GM21447 (cell line): ENCODE data around the gene NETO1.

ENCODE experiments used
- ATAC-seq: cut with Tn5 transposase; IDR thresholded peaks from one replicate; pipeline ENCODE4 v1.9.1; 2021; ENCODE audit not compliant: unreplicated experiment

The NETO1 gene

GRCh38 chr18:72727776-72728175, 140.0 kb downstream of the NETO1 start:
- ATAC-seq, result no peak

GRCh38 chr18:72727038-72727655, 140.6 kb downstream of the NETO1 start:
- no peak for ATAC-seq

DNA sequence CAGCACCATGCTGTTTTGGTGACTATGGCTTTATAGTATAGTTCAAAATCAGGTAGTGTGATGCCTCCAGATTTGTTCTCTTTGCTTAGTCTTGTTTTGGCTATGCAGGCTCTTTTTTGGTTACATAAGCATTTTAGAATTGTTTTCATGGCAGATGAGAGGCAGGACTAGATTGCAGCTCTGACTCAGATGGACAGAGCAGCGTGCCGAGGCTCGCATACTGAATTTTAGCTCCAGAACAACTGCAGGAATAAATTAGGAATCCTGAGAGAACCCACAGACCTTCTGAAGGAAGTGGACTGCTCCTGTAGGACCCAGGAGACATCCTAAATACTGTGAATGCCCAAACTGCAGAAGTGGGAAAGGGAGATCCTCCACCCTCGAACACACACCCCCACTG, 141.6 kb downstream of the NETO1 start:
- no peak for ATAC-seq

GRCh38 chr18:72721330-72721729, 146.5 kb downstream of the NETO1 start:
- ATAC-seq, result no peak

DNA sequence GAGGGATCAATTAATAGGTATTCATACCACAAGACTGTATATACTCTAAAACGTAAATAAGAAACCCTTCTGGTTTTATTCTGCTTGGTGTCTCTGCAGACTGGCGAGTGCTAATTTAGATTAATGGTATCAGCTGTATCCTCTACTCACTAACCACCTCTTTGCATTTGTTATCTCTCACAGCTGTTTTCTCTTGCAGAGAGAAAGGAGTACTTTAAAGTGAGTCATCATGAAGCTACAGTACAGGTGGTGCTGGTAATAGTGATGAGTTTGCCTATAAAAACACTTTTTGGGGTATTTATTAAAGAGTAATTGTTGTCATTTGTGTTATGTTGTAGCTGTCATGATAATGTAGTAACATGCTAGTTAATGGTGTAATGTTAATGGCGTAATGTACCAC, 147.7 kb downstream of the NETO1 start:
- no peak for ATAC-seq

GRCh38 chr18:72704202-72704601, 163.6 kb downstream of the NETO1 start:
- no peak for ATAC-seq

- no peak for ATAC-seq
These were observed 166.7 kb downstream of the NETO1 start for GRCh38 chr18:72700961-72701710.

DNA sequence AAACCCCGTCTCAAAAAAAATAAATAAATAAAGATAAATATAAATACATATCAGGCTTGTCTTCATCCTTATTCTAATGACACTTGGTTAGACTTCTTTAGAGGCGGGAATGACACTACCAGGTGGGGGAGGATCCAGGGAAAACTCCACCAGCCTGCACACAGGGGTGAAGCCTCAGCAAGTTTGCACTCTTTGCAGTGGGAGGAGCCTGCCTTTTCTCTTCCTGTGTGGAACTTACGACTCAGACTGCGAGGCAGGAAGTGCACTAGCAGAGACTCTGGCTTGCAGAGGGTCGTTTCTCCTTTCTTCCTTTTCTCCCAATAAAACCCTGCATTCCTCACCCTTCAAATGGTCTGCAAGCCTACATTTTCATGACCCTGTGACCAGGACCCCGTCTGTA, 170.1 kb downstream of the NETO1 start:
- ATAC-seq, result no peak

DNA sequence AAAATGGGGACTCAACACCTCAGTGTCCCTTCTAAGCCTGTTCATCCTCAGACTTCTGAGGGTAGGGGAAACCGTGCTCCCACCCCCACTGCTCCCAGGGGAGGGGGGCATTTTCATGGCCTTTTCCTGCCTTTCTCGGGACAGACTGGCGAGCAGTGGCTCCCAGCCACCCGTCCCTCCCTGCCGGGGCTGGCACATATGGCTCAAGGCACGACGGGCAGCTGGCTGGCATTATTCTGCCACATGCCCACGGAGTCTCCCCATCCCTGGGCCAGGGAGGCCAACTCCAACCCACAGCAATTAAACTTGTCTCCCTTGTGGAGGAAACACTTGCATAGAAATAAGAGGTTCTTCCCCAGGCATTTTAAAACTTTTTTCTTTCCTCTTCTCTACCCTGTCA, 175.2 kb downstream of the NETO1 start:
- no peak for ATAC-seq
